Measurements from ENCODE around the gene CEBPG.

CEBPG gene

GRCh38 chr19:33395561-33396550 is 22.3 kb downstream of the CEBPG start:
- DNase-seq = no peak

- no peak for DNase-seq
Measured at GRCh38 chr19:33396701-33397535, 23.4 kb downstream of the CEBPG start.

- DNase-seq = no peak
Measured at GRCh38 chr19:33397536-33398360, 24.2 kb downstream of the CEBPG start.

GRCh38 chr19:33398361-33399060 is 25.0 kb downstream of the CEBPG start:
- DNase-seq = no peak

- DNase-seq = no peak
Measured at GRCh38 chr19:33399081-33399744, 25.7 kb downstream of the CEBPG start.

GRCh38 chr19:33399745-33400681 is 26.5 kb downstream of the CEBPG start:
- DNase-seq = no peak

GRCh38 chr19:33400856-33401682 is 27.6 kb downstream of the CEBPG start:
- no peak for DNase-seq

- DNase-seq = no peak
Measured at GRCh38 chr19:33401683-33402420, 28.3 kb downstream of the CEBPG start.

- no peak for DNase-seq
Measured at GRCh38 chr19:33402421-33403220, 29.1 kb downstream of the CEBPG start.

- DNase-seq = no peak
Measured at GRCh38 chr19:33403221-33403972, 29.9 kb downstream of the CEBPG start.

GRCh38 chr19:33403973-33404304 is 30.4 kb downstream of the CEBPG start:
- DNase-seq = no peak

GRCh38 chr19:33404506-33405253 is 31.2 kb downstream of the CEBPG start:
- no peak for DNase-seq

- DNase-seq = no peak
Measured at GRCh38 chr19:33405254-33405552, 31.7 kb downstream of the CEBPG start.

GRCh38 chr19:33405553-33406461 is 32.3 kb downstream of the CEBPG start:
- no peak for DNase-seq

- no peak for DNase-seq
Measured at GRCh38 chr19:33406521-33407139, 33.1 kb downstream of the CEBPG start.
